Hepatocyte (in vitro differentiated cells): ENCODE measurements around the gene PLCB4. TPM values are rescaled to one million over a fixed set of nuclear protein-coding genes. Genes with fewer than 3 reads are reported as not detected.

ENCODE experiments used
- DNase-seq: peaks from one replicate; pipeline ENCODE4 v3.0.0-alpha.2; 2016; ENCODE audit warnings: low spot score
- H2AFZ ChIP-seq: fragments of 200-600 bp; sonication (generic); 2 replicates; pipeline ENCODE4 v1.6.0; 2016; ENCODE audit warnings: antibody characterized with exemption, mild to moderate bottlenecking
- H3K27ac ChIP-seq: fragments of 200-600 bp; sonication (generic); 2 replicates; pipeline ENCODE4 v1.5.1; 2016; ENCODE audit warnings: mild to moderate bottlenecking
- H3K27me3 ChIP-seq: fragments of 200-600 bp; sonication (generic); 2 replicates; pipeline ENCODE4 v1.6.1; 2016
- H3K36me3 ChIP-seq: fragments of 200-600 bp; sonication (generic); replicated peaks from 2 replicates; pipeline ENCODE4 v1.5.1; 2016; ENCODE audit warnings: low read depth; ENCODE audit not compliant: insufficient read depth
- H3K4me1 ChIP-seq: fragments of 200-600 bp; sonication (generic); 2 replicates; pipeline ENCODE4 v1.5.1; 2016; ENCODE audit warnings: mild to moderate bottlenecking, moderate library complexity; ENCODE audit not compliant: insufficient read depth
- H3K4me2 ChIP-seq: fragments of 200-600 bp; sonication (generic); 2 replicates; pipeline ENCODE4 v1.6.0; 2016
- H3K4me3 ChIP-seq: fragments of 200-600 bp; sonication (generic); 2 replicates; pipeline ENCODE4 v1.5.1; 2016; ENCODE audit warnings: mild to moderate bottlenecking
- H3K79me2 ChIP-seq: fragments of 200-600 bp; sonication (generic); 2 replicates; pipeline ENCODE4 v1.6.0; 2017; ENCODE audit warnings: mild to moderate bottlenecking
- H3K9me2 ChIP-seq: fragments of 200-600 bp; sonication (generic); replicated peaks from 2 replicates; pipeline ENCODE4 v1.6.0; 2017; ENCODE audit warnings: mild to moderate bottlenecking; ENCODE audit not compliant: insufficient read depth
- H3K9me3 ChIP-seq: fragments of 200-600 bp; sonication (generic); 2 replicates; pipeline ENCODE4 v1.5.1; 2016; ENCODE audit warnings: low read depth, mild to moderate bottlenecking
- H4K20me1 ChIP-seq: fragments of 200-600 bp; sonication (generic); 2 replicates; pipeline ENCODE4 v1.6.0; 2016; ENCODE audit warnings: mild to moderate bottlenecking; ENCODE audit not compliant: insufficient read depth, poor library complexity, severe bottlenecking
- CTCF ChIP-seq: fragments of 200-600 bp; sonication (generic); IDR thresholded peaks from 2 replicates; pipeline ENCODE4 v1.5.1; 2016; ENCODE audit warnings: antibody characterized with exemption, mild to moderate bottlenecking; ENCODE audit not compliant: poor library complexity
- EZH2 ChIP-seq: fragments of 200-600 bp; sonication (generic); IDR thresholded peaks from 2 replicates; pipeline ENCODE4 v1.6.1; 2016; ENCODE audit warnings: antibody characterized with exemption, mild to moderate bottlenecking, borderline replicate concordance
- EZH2phosphoT487 ChIP-seq: fragments of 200-600 bp; sonication (generic); IDR thresholded peaks from one replicate; pipeline ENCODE4 v1.6.1; 2018; ENCODE audit warnings: antibody characterized with exemption, mild to moderate bottlenecking, low read depth, moderate library complexity; ENCODE audit not compliant: unreplicated experiment, severe bottlenecking
- WGBS: methylation state at CpG from one replicate; pipeline ENCODE4 v1.1.6; 2016; ENCODE audit warnings: low lambda C conversion rate; ENCODE audit errors: missing lambda C conversion rate; 5-methylcytosine and 5-hydroxymethylcytosine counted together
- polyA plus RNA-seq: library from polyadenylated mRNA; unstranded; fragments of >200 nt; fragmentation: Nextera tagmentation; extraction: Ambion mirVana; gene quantifications from 2 replicates; pipeline ENCODE4 v1.2.1, GENCODE V29; 2016
- total RNA-seq: library from RNA; depleted of rRNA; stranded (reverse); fragments of >200 nt; gene quantifications from 2 replicates; pipeline ENCODE4 v1.2.3, GENCODE V29; 2014

Gene PLCB4
- total and polyA plus RNA-seq, 2 experiments from 2014 or later: 6.4 to 15.0 TPM

DNA sequence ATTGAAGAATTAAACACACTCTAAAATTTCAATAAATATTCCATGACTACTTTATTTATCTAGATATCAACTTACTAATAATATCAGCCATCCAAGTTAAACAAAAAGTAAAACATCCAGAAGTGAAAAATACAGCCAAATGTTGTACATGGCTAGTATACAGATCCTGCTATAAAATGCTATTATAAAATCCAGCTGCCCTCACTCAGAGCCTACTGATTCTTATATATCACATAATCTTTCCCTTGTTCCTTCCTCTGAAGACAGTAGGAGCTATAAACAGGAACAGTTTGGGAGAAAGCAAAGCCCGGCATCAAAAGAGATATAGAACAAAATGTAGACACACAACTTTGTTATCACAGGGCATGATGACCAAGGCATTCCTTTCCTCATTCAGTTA, 212.9 kb downstream of the PLCB4 start:
- WGBS: 63% methylated on average over 1 of the region's 1 CpG
- Histone ChIP-seq H3K9me3 (no peaks in the 10 kb centered on the region), H3K36me3 (no peaks in the 10 kb centered on the region), H2AFZ (no peak overlapping the region), H3K4me2 (no peak overlapping the region), H3K27ac (no peak overlapping the region), H3K4me1 (peaks cover 4% of the 10 kb centered on the region), H3K4me3 (no peak overlapping the region), H3K27me3 (no peaks in the 10 kb centered on the region), H4K20me1 (no peaks in the 10 kb centered on the region), H3K9me2 (no peaks in the 10 kb centered on the region), H3K79me2 (no peaks in the 10 kb centered on the region)
- no peak for DNase-seq
- TF ChIP-seq CTCF (no peak), EZH2 (no peak), EZH2phosphoT487 (no peak)

GRCh38 chr20:9285617-9286016, 216.7 kb downstream of the PLCB4 start:
- no peaks in the 10 kb centered on the region for H3K4me1 ChIP-seq
- no peak overlapping the region for H3K4me2 ChIP-seq
- no peak overlapping the region for H3K27ac ChIP-seq
- H2AFZ ChIP-seq: no peak overlapping the region
- H3K36me3 ChIP-seq: no peaks in the 10 kb centered on the region
- H4K20me1 ChIP-seq: no peaks in the 10 kb centered on the region
- no peak for TF ChIP-seq EZH2phosphoT487
- no peak for TF ChIP-seq CTCF
- no peak for TF ChIP-seq EZH2
- no peaks in the 10 kb centered on the region for H3K9me3 ChIP-seq
- no peaks in the 10 kb centered on the region for H3K9me2 ChIP-seq
- DNase-seq: no peak
- no peak overlapping the region for H3K4me3 ChIP-seq
- 91% methylated on average over 2 of the region's 2 CpGs for WGBS
- H3K27me3 ChIP-seq: no peaks in the 10 kb centered on the region
- no peaks in the 10 kb centered on the region for H3K79me2 ChIP-seq

- H3K4me2 ChIP-seq: no peak overlapping the region
- H3K36me3 ChIP-seq: no peaks in the 10 kb centered on the region
- H3K27me3 ChIP-seq: no peaks in the 10 kb centered on the region
- TF ChIP-seq CTCF: no peak
- no peak for TF ChIP-seq EZH2phosphoT487
- TF ChIP-seq EZH2: no peak
- no peak overlapping the region for H3K4me3 ChIP-seq
- H3K4me1 ChIP-seq: no peaks in the 10 kb centered on the region
- H2AFZ ChIP-seq: no peak overlapping the region
- no peaks in the 10 kb centered on the region for H4K20me1 ChIP-seq
- DNase-seq: no peak
- no peak overlapping the region for H3K27ac ChIP-seq
- no peaks in the 10 kb centered on the region for H3K79me2 ChIP-seq
- 99% methylated on average over 3 of the region's 3 CpGs for WGBS
- H3K9me3 ChIP-seq: no peaks in the 10 kb centered on the region
- H3K9me2 ChIP-seq: no peaks in the 10 kb centered on the region
These were observed 217.9 kb downstream of the PLCB4 start for GRCh38 chr20:9286501-9287461.
